Measurements from ENCODE around the gene PAIP2. TPM values are rescaled to one million over a fixed set of nuclear protein-coding genes. Genes with fewer than 3 reads are reported as not detected.
"Not testable (repeated sequence)": the region's sequence is repeated elsewhere in the genome, so short reads cannot be mapped to it uniquely, and the experiment has no call there.

The PAIP2 gene
- total RNA-seq, 2 donors from 2014 or later = 29.0 to 54.2 TPM

DNA sequence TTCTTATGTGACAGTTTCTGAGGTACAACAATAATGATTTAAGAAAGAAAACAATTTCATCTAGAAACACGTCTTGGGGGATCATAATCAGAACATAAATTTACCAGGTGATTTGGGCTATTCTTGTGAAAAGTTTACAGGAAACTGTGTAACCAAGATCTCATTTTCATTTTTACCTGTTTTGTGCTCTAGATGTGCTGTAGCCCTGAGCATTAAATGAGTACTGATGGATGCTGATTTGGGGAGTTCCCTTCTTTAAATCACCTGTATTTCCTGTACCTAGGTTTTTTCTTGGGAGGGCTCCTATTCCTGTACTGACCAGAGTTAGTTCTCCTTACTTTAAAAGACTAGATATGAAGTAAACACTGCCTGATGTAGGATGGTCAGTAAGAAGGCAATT, 35.5 kb upstream of the PAIP2 start:
- Histone ChIP-seq H3K27me3 (no peaks in the 10 kb centered on the region), H3K27ac (no peak overlapping the region), H3K36me3 (replicated peaks in 1 of 2; ENCODE audit: insufficient read depth in 1 of 2, low read depth in 2 of 2) (no peaks in the 10 kb centered on the region), H3K4me3 (no peak overlapping the region), H3K9me3 (no peaks in the 10 kb centered on the region), H3K4me1 (peaks cover 78% of the 10 kb centered on the region)
- 15 to 17% methylated on average over 1 of the region's 1 CpG for WGBS, 2 donors
- intact Hi-C loops (cut with DNase I) = no loop called here
- TF ChIP-seq POLR2A (IDR thresholded peaks at IDR 0.05) = no peak
- TF ChIP-seq, protein P1, sequence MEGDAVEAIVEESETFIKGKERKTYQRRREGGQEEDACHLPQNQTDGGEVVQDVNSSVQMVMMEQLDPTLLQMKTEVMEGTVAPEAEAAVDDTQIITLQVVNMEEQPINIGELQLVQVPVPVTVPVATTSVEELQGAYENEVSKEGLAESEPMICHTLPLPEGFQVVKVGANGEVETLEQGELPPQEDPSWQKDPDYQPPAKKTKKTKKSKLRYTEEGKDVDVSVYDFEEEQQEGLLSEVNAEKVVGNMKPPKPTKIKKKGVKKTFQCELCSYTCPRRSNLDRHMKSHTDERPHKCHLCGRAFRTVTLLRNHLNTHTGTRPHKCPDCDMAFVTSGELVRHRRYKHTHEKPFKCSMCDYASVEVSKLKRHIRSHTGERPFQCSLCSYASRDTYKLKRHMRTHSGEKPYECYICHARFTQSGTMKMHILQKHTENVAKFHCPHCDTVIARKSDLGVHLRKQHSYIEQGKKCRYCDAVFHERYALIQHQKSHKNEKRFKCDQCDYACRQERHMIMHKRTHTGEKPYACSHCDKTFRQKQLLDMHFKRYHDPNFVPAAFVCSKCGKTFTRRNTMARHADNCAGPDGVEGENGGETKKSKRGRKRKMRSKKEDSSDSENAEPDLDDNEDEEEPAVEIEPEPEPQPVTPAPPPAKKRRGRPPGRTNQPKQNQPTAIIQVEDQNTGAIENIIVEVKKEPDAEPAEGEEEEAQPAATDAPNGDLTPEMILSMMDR (IDR thresholded peaks at IDR 0.05) = no peak
- DNase-seq = no peak
- ATAC-seq = no peak

DNA sequence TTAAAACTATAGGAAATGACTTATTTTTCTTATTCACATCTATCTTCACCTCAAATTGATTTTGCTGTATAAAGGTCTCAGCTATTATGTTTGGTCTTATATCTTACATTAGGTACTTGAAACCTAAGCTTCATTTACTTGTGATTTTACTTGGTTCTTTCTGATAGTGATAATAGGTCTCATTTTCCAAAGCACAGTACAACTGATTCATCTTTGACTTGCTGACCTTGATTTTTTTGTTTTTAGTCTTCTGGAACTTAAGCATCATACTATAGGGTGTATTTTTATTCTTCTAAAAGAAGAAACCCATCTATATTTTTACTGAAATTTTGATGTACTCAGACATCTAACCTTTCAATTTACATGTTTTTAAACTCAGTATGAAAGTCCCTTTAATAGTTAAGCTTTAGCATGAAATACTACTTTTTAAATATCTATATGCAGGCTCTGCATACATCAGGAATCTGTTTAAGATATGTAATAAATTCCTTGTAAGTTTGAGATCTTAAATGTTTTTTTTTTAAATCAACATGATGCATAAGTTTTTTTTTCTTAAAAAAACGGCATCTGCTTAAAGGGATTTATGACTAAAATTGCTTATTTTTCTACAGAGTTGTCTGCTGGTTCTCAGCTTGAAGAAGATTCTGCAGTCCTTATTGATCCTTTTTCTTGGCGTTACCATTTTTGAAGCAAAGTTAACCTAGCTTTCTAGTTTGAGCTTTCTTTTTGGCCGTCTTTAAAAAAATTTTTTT, 34.9 kb upstream of the PAIP2 start:
- Histone ChIP-seq H3K36me3 (replicated peaks in 1 of 2; ENCODE audit: insufficient read depth in 1 of 2, low read depth in 2 of 2) (no peaks in the 10 kb centered on the region), H3K4me1 (peaks cover 71% of the 10 kb centered on the region), H3K9me3 (no peaks in the 10 kb centered on the region), H3K27ac (no peak overlapping the region), H3K4me3 (no peak overlapping the region), H3K27me3 (no peaks in the 10 kb centered on the region)
- TF ChIP-seq, protein P1 (IDR thresholded peaks at IDR 0.05) = no peak
- TF ChIP-seq POLR2A (IDR thresholded peaks at IDR 0.05) = no peak
- DNase-seq (no peak), ATAC-seq (no peak)
- intact Hi-C loops (cut with DNase I) = no loop called here
- WGBS, 2 donors = 45 to 65% methylated on average over 3 of the region's 3 CpGs

DNA sequence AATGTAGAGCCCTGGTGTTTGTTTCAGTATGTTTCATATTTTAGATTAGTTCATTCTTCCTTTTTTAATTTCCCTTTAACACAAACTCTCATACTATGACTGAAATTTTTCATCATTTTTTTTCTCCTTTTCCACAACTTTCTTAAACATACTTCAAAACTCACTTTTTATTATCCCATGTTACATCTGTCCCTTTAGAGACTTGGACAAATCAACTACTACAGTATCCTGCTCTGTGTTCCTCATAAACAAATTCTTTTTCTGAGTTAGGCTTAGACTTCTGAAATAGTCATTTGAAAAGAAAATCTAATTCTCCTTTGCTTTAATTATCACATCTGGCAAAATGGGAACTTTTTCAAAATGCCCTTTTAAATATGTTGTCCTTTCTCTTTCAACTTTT, 32.9 kb upstream of the PAIP2 start:
- ATAC-seq (no peak), DNase-seq (no peak)
- TF ChIP-seq POLR2A (IDR thresholded peaks at IDR 0.05) = no peak
- TF ChIP-seq, protein P1 (IDR thresholded peaks at IDR 0.05) = no peak
- H3K36me3 ChIP-seq (replicated peaks in 1 of 2; ENCODE audit: insufficient read depth in 1 of 2, low read depth in 2 of 2) = no peaks in the 10 kb centered on the region
- no peaks in the 10 kb centered on the region for H3K9me3 ChIP-seq
- H3K27me3 ChIP-seq = no peaks in the 10 kb centered on the region
- intact Hi-C loops (cut with DNase I) = no loop called here
- no peak overlapping the region for H3K27ac ChIP-seq
- peaks cover 70% of the 10 kb centered on the region for H3K4me1 ChIP-seq
- no peak overlapping the region for H3K4me3 ChIP-seq

- H3K27ac ChIP-seq; H3K27me3 ChIP-seq; H3K36me3 ChIP-seq (replicated peaks in 1 of 2; ENCODE audit: insufficient read depth in 1 of 2, low read depth in 2 of 2); ATAC-seq; H3K9me3 ChIP-seq; H3K4me3 ChIP-seq; intact Hi-C loops (cut with DNase I); DNase-seq: not testable (repeated sequence)
- WGBS, 2 donors = 92% methylated on average over 9 of the region's 9 CpGs
- peaks cover 65% of the 10 kb centered on the region for H3K4me1 ChIP-seq
These were observed 30.9 kb upstream of the PAIP2 start for GRCh38 chr5:139310715-139311186.

GRCh38 chr5:139312075-139312474, 29.6 kb upstream of the PAIP2 start:
- peaks cover 52% of the 10 kb centered on the region for H3K4me1 ChIP-seq
- no peak for ATAC-seq
- 91 to 95% methylated on average over 9 of the region's 9 CpGs for WGBS, 2 donors
- H3K27ac ChIP-seq = no peak overlapping the region
- no peak overlapping the region for H3K4me3 ChIP-seq
- intact Hi-C loops (cut with DNase I) = no loop called here
- no peaks in the 10 kb centered on the region for H3K27me3 ChIP-seq
- H3K9me3 ChIP-seq = no peaks in the 10 kb centered on the region
- no peak for DNase-seq
- no peak for TF ChIP-seq POLR2A (IDR thresholded peaks at IDR 0.05)
- TF ChIP-seq, protein P1 (IDR thresholded peaks at IDR 0.05) = no peak
- H3K36me3 ChIP-seq (replicated peaks in 1 of 2; ENCODE audit: insufficient read depth in 1 of 2, low read depth in 2 of 2) = peaks cover 8 to 9% of the 10 kb centered on the region in 2 donors
